ENCODE measurements around the gene S1PR4. TPM values are rescaled to one million over a fixed set of nuclear protein-coding genes. Genes with fewer than 3 reads are reported as not detected.
A peak's percentile ranks its signal among the peaks of the same experiment; 100 is the strongest.

The S1PR4 gene
- total and polyA plus RNA-seq, 9 of the 15 experiments (the other 6 are each of a cell fraction or from before 2014, with no cell fraction given): 0.27 TPM; not detected in 8

GRCh38 chr19:3185461-3186159, 7.0 kb downstream of the S1PR4 start, which contains the start of gene NCLN (continued):
- TF ChIP-seq SP2 (IDR thresholded peaks at IDR 0.05; ENCODE audit: extremely low read depth, low read depth, low read length, poor library complexity, severe bottlenecking) (no peak), MBD1 (CRISPR knock-in tag; IDR thresholded peaks at IDR 0.05) (no peak), RCOR1 (IDR thresholded peaks at IDR 0.05; ENCODE audit: borderline replicate concordance in 1 of 2, low read depth in 2 of 2, low read length in 2 of 2) (0 out of 4 replicates have a peak, but pooled peaks of 1 of the 2 experiments have one; percentile 7), ZNF347 (CRISPR knock-in tag; IDR thresholded peaks at IDR 0.05; ENCODE audit: low read depth) (no peak), CREBBP (IDR thresholded peaks at IDR 0.05; ENCODE audit: low read depth, low read length) (no peak), ZMIZ1 (IDR thresholded peaks at IDR 0.05; ENCODE audit: low read depth in 2 of 2, low read length in 2 of 2) (0 out of 4 replicates have a peak, but pooled peaks of 1 of the 2 experiments have one; percentile 51), TBL1XR1 (IDR thresholded peaks at IDR 0.05; ENCODE audit: low read length in 2 of 2) (0 out of 4 replicates have a peak, but pooled peaks of 1 of the 2 experiments have one; percentile 24), ZNF384 (IDR thresholded peaks at IDR 0.05; ENCODE audit: low read depth, low read length) (no peak), E2F5 (CRISPR knock-in tag; IDR thresholded peaks at IDR 0.05) (no peak), EP300 (IDR thresholded peaks at IDR 0.05; ENCODE audit: low read length) (no peak; the same call in 1 of the 2 replicates), GTF2A2 (tag; IDR thresholded peaks at IDR 0.05) (no peak), ZNF395 (CRISPR knock-in tag; IDR thresholded peaks at IDR 0.05) (peak; percentile 93), CHAMP1 (IDR thresholded peaks at IDR 0.05) (no peak), PKNOX1 (IDR thresholded peaks at IDR 0.05) (peak; percentile 82), TCF7 (IDR thresholded peaks at IDR 0.05; ENCODE audit: borderline replicate concordance) (no peak)

Measured in K562 (cell line).